HG02678 (cell line): Measurements from ENCODE around the gene EVA1A.
"Not testable (repeated sequence)": the region's sequence is repeated elsewhere in the genome, so short reads cannot be mapped to it uniquely, and the experiment has no call there.

Experiments used
- ATAC-seq: cut with Tn5 transposase; IDR thresholded peaks from one replicate; pipeline ENCODE4 v1.9.1; 2021; ENCODE audit warnings: mild to moderate bottlenecking, moderate library complexity; ENCODE audit not compliant: unreplicated experiment

EVA1A gene

DNA sequence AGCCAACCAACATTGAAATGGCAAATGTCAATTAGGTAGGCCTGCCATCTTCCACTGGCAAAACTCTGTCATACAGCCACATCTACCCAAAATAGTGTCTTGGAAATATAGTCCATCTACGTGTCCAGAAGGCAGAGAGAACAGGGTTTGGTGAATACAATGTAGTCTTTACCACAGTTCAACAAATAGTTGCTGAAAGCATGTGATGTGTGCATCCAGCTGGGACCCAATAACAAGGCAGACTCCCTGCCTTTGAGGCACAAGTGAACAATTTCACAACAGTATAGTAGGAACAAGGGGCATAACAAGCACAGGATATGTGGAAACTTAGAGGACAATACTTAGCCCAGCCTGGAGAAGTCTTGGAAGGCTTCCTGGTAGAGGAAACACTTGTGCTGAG lies 72.6 kb downstream of the EVA1A start:
- ATAC-seq: no peak

DNA sequence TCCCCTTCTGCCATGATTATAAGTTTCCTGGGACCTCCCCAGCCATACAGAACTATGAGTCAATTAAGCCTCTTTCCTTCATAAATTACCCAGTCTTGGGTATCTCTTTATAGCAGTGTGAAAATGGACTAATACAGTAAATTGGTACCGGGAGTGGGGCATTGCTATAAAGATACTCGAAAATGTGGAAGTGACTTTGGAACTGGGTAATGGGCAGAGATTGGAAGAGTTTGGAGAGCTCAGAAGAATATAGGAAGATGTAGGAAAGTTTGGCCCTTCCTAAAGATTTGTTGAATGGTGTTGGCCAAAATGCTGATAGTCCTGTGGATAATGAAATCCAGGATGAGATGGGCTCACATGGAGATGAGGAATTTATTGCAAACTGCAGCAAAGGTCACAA lies 74.0 kb downstream of the EVA1A start:
- not testable (repeated sequence) for ATAC-seq

GRCh38 chr2:75484840-75485239 lies 75.9 kb downstream of the EVA1A start:
- ATAC-seq: no peak

GRCh38 chr2:75483878-75484277 lies 76.9 kb downstream of the EVA1A start:
- no peak for ATAC-seq

- no peak for ATAC-seq
Observed at GRCh38 chr2:75482398-75482797, 78.3 kb downstream of the EVA1A start.

- no peak for ATAC-seq
Observed at GRCh38 chr2:75480971-75481836, 79.5 kb downstream of the EVA1A start.

DNA sequence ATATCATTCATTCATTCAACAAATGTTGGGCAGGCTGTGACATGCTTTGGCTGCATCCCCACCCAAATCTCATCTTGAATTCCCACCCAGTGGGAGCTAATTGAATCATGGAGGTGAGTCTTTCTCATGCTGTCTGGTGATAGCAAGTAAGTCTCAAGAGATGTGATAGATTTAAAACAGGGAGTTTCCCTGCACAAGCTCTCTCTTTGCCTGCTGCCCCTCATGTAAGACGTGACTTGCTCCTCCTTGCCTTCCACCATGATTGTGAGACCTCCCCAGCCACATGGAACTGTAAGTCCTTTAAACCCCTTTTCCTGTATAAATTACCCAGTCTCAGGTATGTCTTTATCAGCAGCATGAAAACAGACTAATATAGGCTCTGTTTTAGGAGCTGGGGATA lies 83.0 kb downstream of the EVA1A start:
- not testable (repeated sequence) for ATAC-seq

GRCh38 chr2:75476761-75477160 lies 84.0 kb downstream of the EVA1A start:
- no peak for ATAC-seq

DNA sequence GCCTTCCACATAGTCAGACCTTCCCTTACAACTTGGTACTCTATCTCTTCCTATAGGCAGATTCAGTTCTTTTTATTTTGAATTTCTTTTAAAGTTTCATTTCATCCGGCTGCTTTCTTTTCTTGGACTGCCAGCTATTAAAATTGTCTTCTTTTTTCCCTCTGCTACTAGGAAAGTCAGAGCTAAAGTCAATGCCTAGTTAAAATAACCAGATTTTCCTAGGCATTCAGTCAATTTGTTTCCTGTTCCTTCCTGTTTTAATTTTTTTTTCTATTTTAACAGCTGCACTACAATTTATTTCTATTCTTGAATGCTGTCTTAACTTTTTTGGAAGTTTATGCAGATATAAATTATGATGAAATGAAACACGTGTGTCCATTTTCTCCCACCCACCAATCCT lies 84.8 kb downstream of the EVA1A start:
- no peak for ATAC-seq

GRCh38 chr2:75475049-75475448 lies 85.7 kb downstream of the EVA1A start:
- no peak for ATAC-seq

DNA sequence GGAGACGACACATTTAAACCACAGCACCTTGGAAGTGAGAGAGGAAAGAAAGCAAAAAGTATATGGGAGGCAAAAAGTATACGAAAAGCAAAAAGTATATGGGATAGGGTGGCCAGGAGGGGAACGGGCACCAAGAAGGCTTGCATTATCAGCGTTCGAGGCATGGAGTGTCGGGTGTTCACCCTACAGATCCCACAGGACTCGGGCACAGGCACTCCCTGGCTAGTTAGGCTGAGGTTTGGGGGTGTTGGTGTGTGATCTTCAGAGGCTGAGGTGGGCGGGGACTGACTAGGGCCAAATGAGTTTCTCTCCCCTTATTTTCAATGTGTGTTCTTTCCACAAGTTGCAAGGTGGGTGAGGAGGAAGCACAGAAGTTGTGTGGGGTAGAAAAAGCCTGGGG lies 86.6 kb downstream of the EVA1A start:
- no peak for ATAC-seq

DNA sequence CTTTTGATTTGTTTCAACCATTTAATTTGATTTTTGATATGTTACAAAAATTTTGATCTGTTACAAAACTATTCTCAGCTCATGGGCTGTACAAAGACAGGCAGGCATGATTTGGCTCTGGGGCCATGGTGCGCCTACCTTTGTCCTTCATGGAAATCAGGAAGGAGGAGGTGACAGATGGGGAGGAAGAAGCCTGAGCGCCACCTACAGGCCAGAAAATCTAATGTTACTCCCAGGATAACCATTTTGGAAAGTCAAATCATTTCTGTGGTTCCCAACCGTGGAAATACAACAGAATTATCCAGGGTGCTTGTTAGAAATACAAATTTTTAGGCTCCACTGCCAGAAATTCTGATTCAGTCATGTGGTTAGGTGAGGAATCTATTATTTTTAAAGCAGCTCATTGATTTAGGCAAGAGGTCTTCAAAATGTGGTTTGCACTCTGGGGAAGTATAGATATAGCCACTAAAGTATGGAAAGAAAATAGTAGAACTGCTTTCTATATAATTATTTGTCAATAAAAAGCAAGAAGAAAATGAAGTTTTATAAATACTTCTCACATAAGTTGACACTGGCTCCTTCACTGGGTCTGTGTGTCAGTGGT lies 93.9 kb downstream of the EVA1A start:
- ATAC-seq: no peak

- ATAC-seq: no peak
Observed at GRCh38 chr2:75465317-75465984, 95.3 kb downstream of the EVA1A start.

- ATAC-seq: no peak
Observed at GRCh38 chr2:75464348-75464946, 96.3 kb downstream of the EVA1A start.

GRCh38 chr2:75462721-75463120 lies 98.0 kb downstream of the EVA1A start:
- ATAC-seq: no peak

DNA sequence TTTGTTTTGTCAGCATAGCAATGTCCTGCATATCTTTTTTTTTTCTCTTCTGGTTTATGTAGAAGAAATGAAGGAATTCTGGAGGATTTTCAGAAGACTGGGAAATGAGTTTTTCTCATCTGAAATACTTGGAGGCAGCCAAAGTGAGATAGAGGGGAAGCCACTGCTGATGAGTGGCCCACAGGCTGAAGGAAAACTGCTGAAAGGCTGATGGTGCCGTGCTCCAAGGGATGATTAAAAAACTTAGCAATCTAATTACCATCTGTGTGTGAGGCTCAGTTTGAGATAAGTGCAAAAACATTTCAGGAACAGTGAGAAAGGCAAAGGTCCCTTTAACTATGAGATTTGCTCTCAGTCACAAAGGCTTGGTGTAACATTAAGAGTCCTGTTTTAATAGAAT lies 98.5 kb downstream of the EVA1A start:
- ATAC-seq: no peak

DNA sequence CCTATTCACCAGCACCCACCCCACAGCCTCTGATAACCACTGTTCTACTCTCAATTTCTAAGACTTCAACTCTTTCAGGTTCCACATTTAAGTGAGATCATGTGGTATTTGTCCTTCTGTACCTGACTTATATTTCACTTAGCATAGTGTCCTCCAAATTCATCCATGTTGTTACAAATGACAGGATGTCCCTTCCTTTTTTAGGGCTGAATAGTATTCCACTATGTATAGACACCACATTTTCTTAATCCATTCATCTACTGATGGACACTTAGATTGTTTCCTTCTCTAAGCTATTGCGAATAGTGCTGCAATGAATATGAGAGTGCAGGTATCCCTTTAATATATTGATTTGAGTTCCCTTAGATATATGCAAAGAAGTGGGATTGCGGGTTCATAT lies 100.1 kb downstream of the EVA1A start:
- ATAC-seq: no peak

GRCh38 chr2:75459565-75460310 lies 101.0 kb downstream of the EVA1A start:
- ATAC-seq: no peak

DNA sequence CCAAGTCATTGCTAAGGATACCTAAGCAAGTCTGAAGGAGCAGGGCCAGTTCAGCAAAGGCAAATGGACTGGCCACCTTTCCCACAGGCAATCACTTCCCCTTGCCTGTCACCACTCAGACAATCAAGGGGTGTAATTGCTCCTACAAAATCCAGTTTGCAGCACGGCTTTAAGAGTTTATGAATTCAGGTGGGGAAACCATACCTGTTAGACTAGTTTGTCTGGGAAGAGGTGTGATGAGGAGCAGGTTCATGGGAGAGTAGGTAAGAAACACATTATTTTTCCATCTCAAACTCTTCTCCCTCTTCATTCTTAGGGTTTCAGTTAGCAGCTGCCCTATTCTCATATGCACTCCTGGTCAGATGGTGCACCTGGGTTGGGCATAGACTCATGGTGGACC lies 102.5 kb downstream of the EVA1A start:
- no peak for ATAC-seq

GRCh38 chr2:75456825-75457224 lies 103.9 kb downstream of the EVA1A start:
- ATAC-seq: no peak

GRCh38 chr2:75456111-75456510 lies 104.6 kb downstream of the EVA1A start:
- ATAC-seq: no peak
